Measurements from ENCODE around the gene ESD.

ESD gene

GRCh38 chr13:46745062-46745461, 51.9 kb downstream of the ESD start:
- no peak for DNase-seq (ENCODE audit: low read depth)

GRCh38 chr13:46743191-46743590, 53.8 kb downstream of the ESD start:
- no peak for DNase-seq (ENCODE audit: low read depth)

- DNase-seq (ENCODE audit: low read depth), result no peak
Measured at GRCh38 chr13:46739447-46740098, 57.4 kb downstream of the ESD start.

- no peak for DNase-seq (ENCODE audit: low read depth)
Measured at GRCh38 chr13:46738766-46739165, 58.2 kb downstream of the ESD start.

- DNase-seq (ENCODE audit: low read depth), result no peak
Measured at GRCh38 chr13:46738055-46738454, 58.9 kb downstream of the ESD start.

GRCh38 chr13:46736541-46737310, 60.2 kb downstream of the ESD start:
- no peak for DNase-seq (ENCODE audit: low read depth)

GRCh38 chr13:46735425-46735824, 61.5 kb downstream of the ESD start:
- no peak for DNase-seq (ENCODE audit: low read depth)

- no peak for DNase-seq (ENCODE audit: low read depth)
Measured at GRCh38 chr13:46731535-46731934, 65.4 kb downstream of the ESD start.

- DNase-seq (ENCODE audit: low read depth), result no peak
Measured at GRCh38 chr13:46728777-46729176, 68.2 kb downstream of the ESD start.

GRCh38 chr13:46726347-46726746, 70.6 kb downstream of the ESD start:
- no peak for DNase-seq (ENCODE audit: low read depth)

Data from GM04504 (cell line).